Body of pancreas (tissue), 4 donors: ENCODE measurements around the gene AHCYL1.

ENCODE experiments used
- CTCF ChIP-seq, 7 experiments: fragments of 450-650 bp in 4 of 7; fragments of 200-600 bp in 3 of 7; sonication (generic) in 3 of 7; IDR thresholded peaks; one replicate each; pipeline ENCODE4 v1.5.1; 2016 to 2019; ENCODE audit warnings: antibody characterized with exemption in 7 of 7
- POLR2A ChIP-seq, 3 donors: fragments of 450-650 bp; IDR thresholded peaks; one replicate each; pipeline ENCODE4 v1.6.1; 2016; ENCODE audit warnings: antibody characterized with exemption in 3 of 3, mild to moderate bottlenecking in 2 of 3

DNA sequence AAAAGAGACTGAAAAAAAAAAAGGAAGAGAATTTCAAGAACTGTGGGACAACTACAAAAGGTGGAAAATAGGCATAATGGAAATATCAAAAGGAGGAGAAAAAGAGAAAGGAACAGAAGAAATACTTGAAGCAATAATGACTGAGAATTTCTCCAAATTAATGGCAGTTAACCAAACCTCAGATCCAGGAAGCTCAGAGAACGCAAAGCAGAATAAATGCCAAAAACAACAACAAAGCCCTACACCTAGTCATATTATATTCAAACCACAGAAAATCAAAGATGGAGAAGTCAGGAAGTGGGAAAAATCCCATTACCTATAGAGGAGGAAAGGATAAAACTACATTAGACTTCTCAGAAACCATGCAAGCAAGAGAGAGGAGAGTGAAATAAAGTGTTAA lies 20.7 kb upstream of the AHCYL1 start:
- no peak for TF ChIP-seq CTCF (IDR thresholded peaks at IDR 0.05)
- no peak for TF ChIP-seq POLR2A (IDR thresholded peaks at IDR 0.05)
